Upper lobe of left lung (tissue), 4 donors: ENCODE results near the gene NAAA.

ENCODE experiments used
- POLR2A ChIP-seq, 4 donors: fragments of 450-650 bp; IDR thresholded peaks; one replicate each; pipeline ENCODE4 v1.5.1; 2016 to 2017; ENCODE audit warnings: antibody characterized with exemption in 4 of 4, mild to moderate bottlenecking in 2 of 4
- TF ChIP-seq, protein P1 (sequence below), 6 experiments: fragments of 450-650 bp in 4 of 6; fragments of 200-600 bp in 2 of 6; sonication (generic) in 2 of 6; IDR thresholded peaks; one replicate each; pipeline ENCODE4 v1.5.1; 2016 to 2019; ENCODE audit warnings: antibody characterized with exemption in 6 of 6

DNA sequence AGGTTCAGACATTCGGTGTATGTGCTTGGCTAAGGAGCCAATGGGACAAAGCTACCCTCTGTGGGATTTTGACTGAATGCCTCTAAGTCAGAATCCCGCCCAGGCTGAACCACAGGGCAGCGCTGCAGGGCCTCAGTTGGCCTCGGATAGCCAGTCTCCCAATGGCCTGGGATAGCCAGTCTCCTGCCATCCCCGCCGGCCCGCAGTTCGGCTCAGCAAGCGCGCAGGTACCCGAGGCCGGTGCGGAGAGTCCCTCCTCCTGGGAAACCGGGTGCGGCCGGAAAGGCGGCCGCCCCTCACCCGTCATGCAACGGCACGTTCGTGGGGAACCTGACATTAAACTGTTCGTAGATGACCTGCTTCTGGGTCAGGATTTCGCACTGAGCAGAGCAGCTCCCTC, 54.7 kb downstream of the NAAA start:
- TF ChIP-seq, protein P1, sequence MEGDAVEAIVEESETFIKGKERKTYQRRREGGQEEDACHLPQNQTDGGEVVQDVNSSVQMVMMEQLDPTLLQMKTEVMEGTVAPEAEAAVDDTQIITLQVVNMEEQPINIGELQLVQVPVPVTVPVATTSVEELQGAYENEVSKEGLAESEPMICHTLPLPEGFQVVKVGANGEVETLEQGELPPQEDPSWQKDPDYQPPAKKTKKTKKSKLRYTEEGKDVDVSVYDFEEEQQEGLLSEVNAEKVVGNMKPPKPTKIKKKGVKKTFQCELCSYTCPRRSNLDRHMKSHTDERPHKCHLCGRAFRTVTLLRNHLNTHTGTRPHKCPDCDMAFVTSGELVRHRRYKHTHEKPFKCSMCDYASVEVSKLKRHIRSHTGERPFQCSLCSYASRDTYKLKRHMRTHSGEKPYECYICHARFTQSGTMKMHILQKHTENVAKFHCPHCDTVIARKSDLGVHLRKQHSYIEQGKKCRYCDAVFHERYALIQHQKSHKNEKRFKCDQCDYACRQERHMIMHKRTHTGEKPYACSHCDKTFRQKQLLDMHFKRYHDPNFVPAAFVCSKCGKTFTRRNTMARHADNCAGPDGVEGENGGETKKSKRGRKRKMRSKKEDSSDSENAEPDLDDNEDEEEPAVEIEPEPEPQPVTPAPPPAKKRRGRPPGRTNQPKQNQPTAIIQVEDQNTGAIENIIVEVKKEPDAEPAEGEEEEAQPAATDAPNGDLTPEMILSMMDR (IDR thresholded peaks at IDR 0.05): no peak
- TF ChIP-seq POLR2A (IDR thresholded peaks at IDR 0.05): no peak
